GM10248 (cell line): Measurements from ENCODE around the gene YIF1B.

Source experiments
- CTCF ChIA-PET: fragments of 300-600 bp; sonication (Branson Sonifier 250); formaldehyde crosslinking; extraction: SDS; loops from one replicate; lab custom pipeline; 2021; ENCODE audit warnings: antibody characterized with exemption; lab: Yijun Ruan, JAX
- POLR2A ChIA-PET: fragments of 350-650 bp; sonication (Branson Sonifier 250); formaldehyde crosslinking; extraction: SDS; loops from one replicate; lab custom pipeline; 2020; ENCODE audit warnings: antibody characterized with exemption; lab: Yijun Ruan, JAX
- DNase-seq: peaks from one replicate; pipeline ENCODE4 v3.0.0; 2012; ENCODE audit errors: extremely low spot score
- TF ChIP-seq, protein P1 (sequence below): IDR thresholded peaks from 2 replicates; pipeline ENCODE4 v1.5.1; 2012; ENCODE audit warnings: mild to moderate bottlenecking, low read depth; ENCODE audit errors: extremely low read depth, missing control alignments, control extremely low read depth

Gene YIF1B

DNA sequence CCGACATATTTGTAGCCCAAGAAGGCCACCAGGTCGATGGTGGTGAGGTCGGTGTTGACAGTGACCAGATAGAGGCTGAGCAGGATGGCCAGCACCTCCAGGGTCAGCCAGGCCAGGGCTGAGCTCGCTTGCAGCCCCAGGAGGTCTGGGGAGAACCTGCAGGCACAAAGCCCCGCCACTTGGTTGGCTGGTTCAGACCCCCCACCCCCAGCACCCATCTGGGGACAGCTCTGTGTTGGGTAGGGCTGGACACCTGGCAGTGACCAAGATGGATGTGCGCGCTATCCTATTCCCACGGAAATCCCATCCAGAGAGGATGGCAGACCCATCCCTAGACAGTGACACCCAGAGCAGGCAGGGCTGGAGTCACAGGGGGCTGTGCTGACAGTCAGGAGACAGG lies 8.2 kb downstream of the YIF1B start:
- TF ChIP-seq, protein P1, sequence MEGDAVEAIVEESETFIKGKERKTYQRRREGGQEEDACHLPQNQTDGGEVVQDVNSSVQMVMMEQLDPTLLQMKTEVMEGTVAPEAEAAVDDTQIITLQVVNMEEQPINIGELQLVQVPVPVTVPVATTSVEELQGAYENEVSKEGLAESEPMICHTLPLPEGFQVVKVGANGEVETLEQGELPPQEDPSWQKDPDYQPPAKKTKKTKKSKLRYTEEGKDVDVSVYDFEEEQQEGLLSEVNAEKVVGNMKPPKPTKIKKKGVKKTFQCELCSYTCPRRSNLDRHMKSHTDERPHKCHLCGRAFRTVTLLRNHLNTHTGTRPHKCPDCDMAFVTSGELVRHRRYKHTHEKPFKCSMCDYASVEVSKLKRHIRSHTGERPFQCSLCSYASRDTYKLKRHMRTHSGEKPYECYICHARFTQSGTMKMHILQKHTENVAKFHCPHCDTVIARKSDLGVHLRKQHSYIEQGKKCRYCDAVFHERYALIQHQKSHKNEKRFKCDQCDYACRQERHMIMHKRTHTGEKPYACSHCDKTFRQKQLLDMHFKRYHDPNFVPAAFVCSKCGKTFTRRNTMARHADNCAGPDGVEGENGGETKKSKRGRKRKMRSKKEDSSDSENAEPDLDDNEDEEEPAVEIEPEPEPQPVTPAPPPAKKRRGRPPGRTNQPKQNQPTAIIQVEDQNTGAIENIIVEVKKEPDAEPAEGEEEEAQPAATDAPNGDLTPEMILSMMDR, result no peak
- ChIA-PET POLR2A (no interaction called here), CTCF (no interaction called here)
- no peak for DNase-seq

DNA sequence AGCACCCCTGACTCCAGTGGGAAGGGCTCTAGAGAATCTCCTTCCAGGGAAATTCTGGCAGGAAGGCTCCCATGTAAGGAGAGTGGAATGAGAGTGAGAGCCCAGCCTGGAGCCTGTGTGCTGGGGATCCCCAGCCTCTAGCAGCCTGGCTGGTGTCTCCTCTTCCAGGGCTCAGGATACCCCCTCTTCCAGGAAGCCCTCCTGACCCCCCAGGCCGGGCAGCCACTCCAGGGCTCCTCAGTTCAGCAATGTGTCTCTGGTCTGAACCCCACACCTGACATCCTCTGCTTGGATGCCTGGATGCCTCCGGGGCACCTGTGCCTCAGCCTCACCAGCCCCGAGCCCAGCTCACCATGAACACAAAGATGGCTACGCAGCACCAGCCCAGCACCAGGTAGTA lies 8.7 kb downstream of the YIF1B start:
- ChIA-PET POLR2A (no interaction called here), CTCF (no interaction called here)
- no peak for DNase-seq
- TF ChIP-seq, protein P1, result no peak

DNA sequence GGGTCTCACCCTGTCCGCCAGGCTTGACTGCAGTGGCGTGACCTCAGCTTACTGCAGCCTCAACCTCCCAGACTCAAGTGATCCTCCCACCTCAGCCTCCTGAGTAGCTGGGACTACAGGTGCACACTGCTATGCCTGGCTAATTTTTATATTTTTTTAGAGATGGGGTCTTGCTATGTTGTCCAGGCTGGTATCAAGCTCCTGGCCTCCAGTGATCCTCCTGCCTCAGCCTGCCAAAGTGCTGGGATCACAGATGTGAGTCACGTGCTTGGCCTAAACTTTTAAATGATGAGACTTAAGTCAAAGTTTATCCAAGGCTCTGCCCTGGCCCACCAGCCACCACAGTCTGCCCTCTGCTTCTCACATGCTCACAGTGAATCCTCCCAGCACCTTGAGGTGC lies 9.5 kb downstream of the YIF1B start:
- no peak for DNase-seq
- ChIA-PET POLR2A (no interaction called here), CTCF (no interaction called here)
- TF ChIP-seq, protein P1, result no peak

DNA sequence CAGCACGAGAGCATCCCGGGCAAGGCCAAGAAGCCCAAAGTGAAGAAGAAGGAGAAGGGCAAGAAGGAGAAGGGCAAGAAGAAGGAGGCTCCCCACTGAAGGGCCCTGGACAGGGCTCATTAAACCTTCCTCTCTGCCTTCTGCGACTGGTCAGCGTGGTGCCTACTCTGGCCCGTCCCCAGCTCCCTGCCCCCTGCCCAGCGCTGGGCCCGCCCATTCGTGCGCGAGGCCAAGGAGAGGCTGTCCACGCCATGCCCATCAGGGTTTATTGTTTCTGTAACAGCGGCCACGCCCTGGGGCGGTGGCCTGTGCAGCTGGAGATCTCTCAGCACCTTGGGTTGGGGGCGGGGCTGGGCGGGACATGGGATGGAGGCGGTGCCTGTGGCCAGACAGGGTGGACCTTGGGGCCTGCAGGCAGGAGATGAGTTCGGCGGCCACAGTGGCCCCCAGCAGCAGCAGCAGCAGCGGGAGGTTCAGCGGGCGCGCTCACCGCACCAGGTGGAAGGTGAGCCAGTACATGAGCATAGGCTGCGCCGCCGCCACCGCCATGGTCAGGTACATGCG lies 10.8 kb downstream of the YIF1B start:
- TF ChIP-seq, protein P1, result no peak
- POLR2A ChIA-PET, result no interaction called here
- DNase-seq, result no peak

DNA sequence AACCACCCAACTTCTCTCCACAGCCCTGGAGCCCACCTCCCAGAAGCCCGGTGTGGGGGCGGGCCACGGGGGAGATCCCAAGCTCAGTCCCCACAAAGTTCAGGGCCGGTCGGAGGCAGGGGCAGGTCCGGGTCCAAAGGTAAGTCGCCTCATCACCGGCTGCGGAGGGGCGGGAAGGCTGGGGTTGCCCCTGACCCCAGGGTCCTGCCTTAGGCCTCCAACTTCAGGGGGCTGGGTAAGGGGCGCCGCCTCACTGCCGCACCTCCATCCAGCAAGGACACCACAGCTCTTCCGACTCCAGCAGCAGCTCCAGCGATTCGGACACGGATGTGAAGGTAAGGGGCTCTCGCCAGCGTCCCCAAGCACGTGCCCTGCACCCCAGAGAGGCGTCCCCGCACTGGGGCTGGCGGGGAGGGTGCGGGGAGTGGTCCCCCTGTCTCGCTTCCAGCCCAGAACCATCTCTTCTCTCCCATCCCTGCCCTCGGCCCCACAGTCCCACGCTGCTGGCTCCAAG lies 11.3 kb downstream of the YIF1B start:
- no peak for DNase-seq
- ChIA-PET POLR2A (no interaction called here), CTCF (interaction anchor here (1.1 to 1.6 kb wide), 2 partner anchors 17 to 41 kb away, joined by 3 read pairs; no protein-coding TSS in a partner anchor)
- TF ChIP-seq, protein P1, result no peak

More for the DNA sequence above, 10.8 kb downstream of the YIF1B start:
- CTCF ChIA-PET, result interaction anchor here (1.1 to 1.6 kb wide), 2 partner anchors 16 to 41 kb away, joined by 3 read pairs; no protein-coding TSS in a partner anchor

DNA sequence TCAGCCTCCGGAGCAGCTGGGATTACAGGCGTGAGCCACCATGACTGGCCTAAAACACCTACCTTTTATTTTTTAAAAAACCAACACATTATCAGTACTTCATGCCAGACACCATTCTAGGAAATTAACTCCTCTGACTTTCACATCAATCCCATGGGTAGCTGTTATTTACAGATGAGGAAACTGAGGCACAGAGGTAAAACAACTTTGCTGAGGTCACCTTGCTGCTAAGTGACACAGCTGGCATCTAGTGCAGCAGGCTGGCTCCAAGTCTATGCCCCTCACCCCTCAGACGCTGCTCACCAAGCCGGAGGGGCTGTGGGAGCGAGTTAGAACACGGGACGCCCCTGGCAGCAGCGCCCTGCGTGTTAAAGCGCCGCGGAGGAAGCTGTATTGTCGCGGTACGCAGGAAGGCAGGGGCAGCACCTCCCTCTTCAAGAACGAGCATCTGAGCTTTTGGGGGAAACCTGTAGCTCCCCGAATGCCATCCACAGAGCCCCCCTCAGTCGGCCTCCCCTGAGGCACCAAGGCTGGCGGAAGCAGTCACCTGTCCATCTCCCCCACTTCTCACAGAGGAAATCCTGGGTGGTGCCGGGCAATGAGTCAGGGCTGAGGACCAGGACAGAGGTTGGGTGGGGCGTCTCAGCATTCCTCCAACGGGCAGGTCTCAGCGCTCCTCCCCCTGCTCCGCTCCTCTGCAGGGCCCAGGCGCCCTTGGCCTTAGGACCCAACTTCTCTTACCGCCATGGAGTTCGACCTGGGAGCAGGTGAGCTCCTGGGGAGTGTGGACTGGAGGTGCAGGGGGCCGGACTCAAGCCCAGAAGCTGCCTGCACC lies 12.0 kb downstream of the YIF1B start, which contains the start of gene C19orf33:
Gene C19orf33, plus strand, starts transcription at position 735 of the 835 bp plus-strand sequence. Its CDS starts 11 bp downstream, at position 746.
- ChIA-PET CTCF (interaction anchor here (1.1 to 1.6 kb wide), 2 partner anchors 18 to 40 kb away, joined by 3 read pairs; no protein-coding TSS in a partner anchor), POLR2A (no interaction called here)
- TF ChIP-seq, protein P1, result no peak
- no peak for DNase-seq
